ENCODE data around the gene RABGAP1L.

DNA sequence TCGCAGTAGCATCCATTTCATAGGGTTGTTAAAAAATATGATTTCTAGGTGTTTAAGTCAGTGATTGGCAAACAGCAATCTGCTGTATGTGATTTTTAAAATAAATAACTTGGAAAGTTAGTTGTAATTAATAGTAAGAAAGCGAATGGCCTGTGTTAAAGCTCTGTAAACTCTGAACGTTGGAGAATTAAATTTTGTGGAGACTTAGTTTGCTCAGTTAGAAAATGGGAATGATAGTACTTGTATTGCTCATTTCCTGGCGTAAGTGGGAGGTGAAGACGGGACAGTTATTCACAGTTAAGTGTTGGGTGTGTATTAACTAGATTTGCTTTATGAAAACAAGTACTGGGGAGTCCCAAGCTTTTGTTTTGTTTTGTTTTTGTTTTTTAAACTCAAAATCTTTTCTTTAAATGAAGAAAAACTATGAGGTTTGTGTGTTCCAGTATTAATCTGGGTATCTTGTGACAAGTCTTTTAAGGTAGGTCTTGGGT lies 841.4 kb downstream of the RABGAP1L start:
- TF ChIP-seq CTCF (IDR thresholded peaks at IDR 0.05) (no peak), POLR2A (IDR thresholded peaks at IDR 0.05) (no peak), POLR2AphosphoS5 (IDR thresholded peaks at IDR 0.05) (no peak)
